DOHH2 (cell line): Measurements from ENCODE around the gene DYTN.

ENCODE experiments used
- H3F3A ChIP-seq: fragments of 200-600 bp; sonication (generic), shearing (Covaris generic); 2 replicates; pipeline ENCODE4 v1.6.0; 2016; ENCODE audit warnings: antibody characterized with exemption, mild to moderate bottlenecking; ENCODE audit not compliant: control insufficient read depth, insufficient read depth
- H3K27ac ChIP-seq: fragments of 200-600 bp; sonication (generic); 2 replicates; pipeline ENCODE4 v1.5.1; 2014; ENCODE audit warnings: low read depth, mild to moderate bottlenecking, low read length, moderate library complexity
- H3K27me3 ChIP-seq: fragments of 200-600 bp; sonication (generic); 2 replicates; pipeline ENCODE4 v1.6.1; 2014; ENCODE audit warnings: mild to moderate bottlenecking, low read length, mixed read lengths; ENCODE audit not compliant: control insufficient read depth
- H3K36me3 ChIP-seq: fragments of 200-600 bp; sonication (generic); 2 replicates; pipeline ENCODE4 v1.6.1; 2014; ENCODE audit warnings: mild to moderate bottlenecking, low read length, moderate library complexity, mixed read lengths; ENCODE audit not compliant: control insufficient read depth
- H3K4me1 ChIP-seq: fragments of 200-600 bp; sonication (generic); 2 replicates; pipeline ENCODE4 v1.6.1; 2014; ENCODE audit warnings: mild to moderate bottlenecking, low read length, mixed read lengths; ENCODE audit not compliant: control insufficient read depth
- H3K4me2 ChIP-seq: fragments of 200-600 bp; sonication (generic); 2 replicates; pipeline ENCODE4 v1.6.0; 2014; ENCODE audit warnings: mild to moderate bottlenecking, low read length, moderate library complexity
- H3K4me3 ChIP-seq: fragments of 200-600 bp; sonication (generic); 2 replicates; pipeline ENCODE4 v1.5.1; 2014; ENCODE audit warnings: mild to moderate bottlenecking, low read length, mixed read lengths
- H3K79me2 ChIP-seq: fragments of 200-600 bp; sonication (generic); 2 replicates; pipeline ENCODE4 v1.6.1; 2014; ENCODE audit warnings: mild to moderate bottlenecking, low read length, mixed read lengths; ENCODE audit not compliant: control insufficient read depth
- H3K9me2 ChIP-seq: fragments of 200-600 bp; sonication (generic); replicated peaks from 2 replicates; pipeline ENCODE4 v1.6.1; 2014; ENCODE audit warnings: mild to moderate bottlenecking, low read length, mixed read lengths; ENCODE audit not compliant: control insufficient read depth
- H3K9me3 ChIP-seq: fragments of 200-600 bp; sonication (generic); 2 replicates; pipeline ENCODE4 v1.6.1; 2014; ENCODE audit warnings: antibody characterized with exemption, low read length, mixed read lengths; ENCODE audit not compliant: control insufficient read depth, insufficient read depth
- H4K20me1 ChIP-seq: fragments of 200-600 bp; sonication (generic); 2 replicates; pipeline ENCODE4 v1.6.0; 2014; ENCODE audit warnings: low read depth, mild to moderate bottlenecking, antibody characterized with exemption, low read length, moderate library complexity; ENCODE audit not compliant: control insufficient read depth, insufficient read depth
- CTCF ChIP-seq: fragments of 200-600 bp; sonication (generic); IDR thresholded peaks from one replicate; pipeline ENCODE4 v1.5.1; 2014; ENCODE audit warnings: antibody characterized with exemption, mild to moderate bottlenecking, low read depth, low read length; ENCODE audit not compliant: poor library complexity, severe bottlenecking
- EZH2phosphoT487 ChIP-seq: fragments of 200-600 bp; sonication (generic); IDR thresholded peaks from 2 replicates; pipeline ENCODE4 v1.6.1; 2017; ENCODE audit warnings: borderline replicate concordance, mild to moderate bottlenecking, antibody characterized with exemption, low read length, moderate library complexity, mixed read lengths

Gene DYTN

GRCh38 chr2:206708286-206708685 lies 9.9 kb downstream of the DYTN start:
- no peaks in the 10 kb centered on the region for H3K9me2 ChIP-seq
- no peaks in the 10 kb centered on the region for H3K79me2 ChIP-seq
- no peaks in the 10 kb centered on the region for H3K9me3 ChIP-seq
- TF ChIP-seq CTCF (no peak), EZH2phosphoT487 (no peak)
- H3K4me2 ChIP-seq: no peak overlapping the region
- no peaks in the 10 kb centered on the region for H4K20me1 ChIP-seq
- H3K4me1 ChIP-seq: no peaks in the 10 kb centered on the region
- H3K36me3 ChIP-seq: no peaks in the 10 kb centered on the region
- H3K4me3 ChIP-seq: no peak overlapping the region
- peaks cover 13% of the 10 kb centered on the region for H3K27me3 ChIP-seq
- no peak overlapping the region for H3K27ac ChIP-seq
- H3F3A ChIP-seq: no peaks in the 10 kb centered on the region

- H3K27ac ChIP-seq: no peak overlapping the region
- no peak overlapping the region for H3K4me2 ChIP-seq
- peaks cover 12% of the 10 kb centered on the region for H3K27me3 ChIP-seq
- H3K4me3 ChIP-seq: no peak overlapping the region
- no peak for TF ChIP-seq EZH2phosphoT487
- no peak for TF ChIP-seq CTCF
- no peaks in the 10 kb centered on the region for H3K9me3 ChIP-seq
- H3F3A ChIP-seq: no peaks in the 10 kb centered on the region
- H3K36me3 ChIP-seq: no peaks in the 10 kb centered on the region
- H3K9me2 ChIP-seq: no peaks in the 10 kb centered on the region
- no peaks in the 10 kb centered on the region for H3K4me1 ChIP-seq
- no peaks in the 10 kb centered on the region for H3K79me2 ChIP-seq
- H4K20me1 ChIP-seq: no peaks in the 10 kb centered on the region
Observed at GRCh38 chr2:206707164-206707701, 11.0 kb downstream of the DYTN start.

- H3K4me2 ChIP-seq: no peak overlapping the region
- H3K27me3 ChIP-seq: peaks cover 13% of the 10 kb centered on the region; the same call in 1 of the 2 replicates
- TF ChIP-seq CTCF: no peak
- no peak for TF ChIP-seq EZH2phosphoT487
- H3K4me1 ChIP-seq: no peaks in the 10 kb centered on the region
- H3K4me3 ChIP-seq: no peak overlapping the region
- no peaks in the 10 kb centered on the region for H3K9me2 ChIP-seq
- H3K27ac ChIP-seq: no peak overlapping the region
- no peaks in the 10 kb centered on the region for H3K36me3 ChIP-seq
- no peaks in the 10 kb centered on the region for H3F3A ChIP-seq
- H4K20me1 ChIP-seq: no peaks in the 10 kb centered on the region
- H3K9me3 ChIP-seq: no peaks in the 10 kb centered on the region
- H3K79me2 ChIP-seq: no peaks in the 10 kb centered on the region
Observed at GRCh38 chr2:206701952-206702605, 16.1 kb downstream of the DYTN start.
